ENCODE results near the gene FRAS1.

DNA sequence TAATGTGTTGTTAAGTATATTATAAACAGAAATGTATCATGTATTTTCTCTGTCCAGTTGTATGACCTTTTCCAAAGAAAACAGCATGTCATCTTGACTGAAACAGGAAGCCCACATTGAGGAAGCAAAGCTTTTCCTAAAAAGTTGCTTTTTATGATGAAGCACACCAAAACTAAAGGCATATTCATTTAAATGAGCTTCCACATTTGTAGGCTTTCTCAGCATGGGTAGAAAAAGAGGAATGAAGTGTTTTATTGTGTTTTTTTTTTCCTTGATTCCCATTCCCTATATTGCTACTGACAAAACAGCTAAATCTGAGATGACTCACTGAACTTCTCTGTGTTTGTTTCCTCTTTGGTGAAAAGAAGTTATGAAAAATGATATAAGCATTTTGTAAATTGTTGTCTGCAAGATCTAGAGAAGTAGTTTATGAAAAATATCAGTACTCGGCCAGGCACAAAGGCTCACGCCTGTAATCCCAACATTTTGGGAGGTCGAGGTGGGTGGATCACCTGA is 32.5 kb upstream of the FRAS1 start:
- TF ChIP-seq, protein P1, sequence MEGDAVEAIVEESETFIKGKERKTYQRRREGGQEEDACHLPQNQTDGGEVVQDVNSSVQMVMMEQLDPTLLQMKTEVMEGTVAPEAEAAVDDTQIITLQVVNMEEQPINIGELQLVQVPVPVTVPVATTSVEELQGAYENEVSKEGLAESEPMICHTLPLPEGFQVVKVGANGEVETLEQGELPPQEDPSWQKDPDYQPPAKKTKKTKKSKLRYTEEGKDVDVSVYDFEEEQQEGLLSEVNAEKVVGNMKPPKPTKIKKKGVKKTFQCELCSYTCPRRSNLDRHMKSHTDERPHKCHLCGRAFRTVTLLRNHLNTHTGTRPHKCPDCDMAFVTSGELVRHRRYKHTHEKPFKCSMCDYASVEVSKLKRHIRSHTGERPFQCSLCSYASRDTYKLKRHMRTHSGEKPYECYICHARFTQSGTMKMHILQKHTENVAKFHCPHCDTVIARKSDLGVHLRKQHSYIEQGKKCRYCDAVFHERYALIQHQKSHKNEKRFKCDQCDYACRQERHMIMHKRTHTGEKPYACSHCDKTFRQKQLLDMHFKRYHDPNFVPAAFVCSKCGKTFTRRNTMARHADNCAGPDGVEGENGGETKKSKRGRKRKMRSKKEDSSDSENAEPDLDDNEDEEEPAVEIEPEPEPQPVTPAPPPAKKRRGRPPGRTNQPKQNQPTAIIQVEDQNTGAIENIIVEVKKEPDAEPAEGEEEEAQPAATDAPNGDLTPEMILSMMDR (IDR thresholded peaks at IDR 0.05), result no peak
- no peak for TF ChIP-seq POLR2A (IDR thresholded peaks at IDR 0.05)

Measured in Peyer's patch (tissue), 4 donors.